T-helper 22 cell (primary cell): ENCODE results near the gene ACBD5.

Experiments used
- DNase-seq: peaks from one replicate; pipeline ENCODE4 v3.0.0-alpha.2; 2020; ENCODE audit warnings: low read depth

The ACBD5 gene

GRCh38 chr10:27150261-27150660 lies 90.3 kb downstream of the ACBD5 start:
- DNase-seq: no peak

- DNase-seq: no peak
These were observed 92.9 kb downstream of the ACBD5 start for GRCh38 chr10:27147701-27148100.

DNA sequence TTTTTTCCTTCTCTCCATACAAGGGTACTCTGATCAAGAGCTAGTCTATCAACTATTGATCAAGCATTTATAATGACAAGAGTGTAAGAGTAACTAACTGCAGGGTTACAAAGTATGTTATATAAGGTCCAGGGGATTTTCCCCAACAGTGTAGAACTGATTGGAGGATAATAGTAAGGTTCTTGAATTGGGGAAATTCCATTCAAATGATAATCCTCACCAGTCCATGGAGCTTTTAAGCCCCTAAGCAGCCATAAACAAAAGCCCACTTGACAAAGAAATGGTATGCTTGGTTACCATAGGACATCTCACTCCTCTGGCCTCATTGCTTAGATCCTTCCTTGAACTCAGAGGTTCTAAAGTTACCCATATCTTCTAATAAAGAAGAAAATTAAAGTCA lies 94.7 kb downstream of the ACBD5 start:
- no peak for DNase-seq
